K562 (cell line): ENCODE results near the gene TUBGCP6. TPM values are rescaled to one million over a fixed set of nuclear protein-coding genes. Genes with fewer than 3 reads are reported as not detected.
A peak's percentile ranks its signal among the peaks of the same experiment; 100 is the strongest.

ENCODE experiments used
- E2F3 ChIP-seq: fragments of 250-450 bp; sonication (Bioruptor Pico); IDR thresholded peaks from 2 replicates; pipeline ENCODE4 v1.4.0; 2020; ENCODE audit warnings: mild to moderate bottlenecking
- ETS1 ChIP-seq: conservative IDR thresholded peaks from 2 replicates; pipeline ENCODE4 v1.6.1; 2011; ENCODE audit warnings: low read depth, mild to moderate bottlenecking, low read length; ENCODE audit not compliant: control insufficient read depth
- HDAC2 ChIP-seq: fragments of 450-650 bp; IDR thresholded peaks from 2 replicates; pipeline ENCODE4 v1.6.1; 2016; ENCODE audit warnings: mild to moderate bottlenecking
- HMGXB4 ChIP-seq: sonication (generic); formaldehyde crosslinking; IDR thresholded peaks from 2 replicates; pipeline ENCODE4 v1.8.1; 2023; ENCODE audit warnings: mild to moderate bottlenecking, missing genetic modification reagents
- NCOA1 ChIP-seq: fragments of 450-650 bp; IDR thresholded peaks from 2 replicates; pipeline ENCODE4 v1.6.1; 2016; ENCODE audit warnings: low read depth
- NFE2L1 ChIP-seq: fragments of 450-650 bp; IDR thresholded peaks from 2 replicates; pipeline ENCODE4 v1.6.1; 2016; ENCODE audit warnings: missing genetic modification characterization, low read depth, mild to moderate bottlenecking, missing compliant biosample characterization, moderate library complexity, borderline replicate concordance
- NKRF ChIP-seq: fragments of 450-650 bp; IDR thresholded peaks from 2 replicates; pipeline ENCODE4 v1.6.1; 2016; ENCODE audit warnings: borderline replicate concordance
- RB1 ChIP-seq: fragments of 450-650 bp; IDR thresholded peaks from 2 replicates; pipeline ENCODE4 v1.6.1; 2017; ENCODE audit warnings: low read depth, mild to moderate bottlenecking
- ZBTB40 ChIP-seq, 2 experiments: fragments of 450-650 bp in 1 of 2; sonication (generic) in 1 of 2; formaldehyde crosslinking in 1 of 2; IDR thresholded peaks; 2 replicates each; pipeline versions ENCODE4 v1.7.1 to v1.9.0; 2016 to 2022; ENCODE audit warnings: inconsistent platforms in 1 of 2, mild to moderate bottlenecking in 1 of 2, missing genetic modification reagents in 1 of 2
- ZNF124 ChIP-seq: sonication (generic); formaldehyde crosslinking; IDR thresholded peaks from 2 replicates; pipeline ENCODE4 v1.8.1; 2022; ENCODE audit warnings: missing genetic modification reagents
- ZNF699 ChIP-seq: fragments of 250-450 bp; sonication (Bioruptor Pico); IDR thresholded peaks from 2 replicates; pipeline ENCODE4 v1.8.0; 2021; ENCODE audit warnings: mild to moderate bottlenecking, moderate library complexity; ENCODE audit not compliant: insufficient replicate concordance
- polyA plus RNA-seq, 8 experiments: library from polyadenylated mRNA; depleted of rRNA in 4 of 8; stranded (reverse) in 5 of 8; unstranded in 3 of 8; fragments of >200 nt; fragmentation: Nextera tagmentation in 2 of 8; fragmentation: Illumina TruSeq in 1 of 8; extraction: Ambion mirVana in 2 of 8; extraction: Trizol in 1 of 8; gene quantifications; 2 replicates each; pipeline versions ENCODE4 v1.2.1 to v1.2.3, GENCODE V29; 2011 to 2014; ENCODE audit warnings: inconsistent platforms in 1 of 8, missing spikeins in 1 of 8
- total RNA-seq, 7 experiments: library from RNA; depleted of rRNA in 6 of 7; stranded (reverse); fragments of >200 nt in 6 of 7; fragmentation: Illumina TruSeq in 2 of 7; extraction: Trizol in 2 of 7; gene quantifications; 2 replicates each; pipeline versions ENCODE4 v1.2.1 to v1.2.3, GENCODE V29; 2011 to 2021; ENCODE audit warnings: low replicate concordance in 1 of 7

TUBGCP6 gene
- total and polyA plus RNA-seq, 9 of the 15 experiments (the other 6 are each of a cell fraction or from before 2014, with no cell fraction given), result 0.76 to 33.0 (median 10.1) TPM

- TF ChIP-seq ETS1 (0 out of 2 replicates have a peak, but pooled peaks have one; percentile 48), ZNF699 (no peak), HDAC2 (0 out of 2 replicates have a peak, but pooled peaks have one; percentile 24), ZNF124 (CRISPR knock-in tag) (no peak), HMGXB4 (0 out of 2 replicates have a peak, but pooled peaks have one; percentile 42), RB1 (0 out of 2 replicates have a peak, but pooled peaks have one; percentile 48), NFE2L1 (tag) (no peak), NKRF (peak; percentile 63; the same call in 1 of the 2 replicates), NCOA1 (0 out of 2 replicates have a peak, but pooled peaks have one; percentile 33), ZBTB40 (IDR thresholded peaks at IDR 0.05) (peak; percentile 37; the same call in 1 of the 2 replicates), ZBTB40 (CRISPR knock-in tag; IDR thresholded peaks at IDR 0.05) (no peak), E2F3 (no peak)
Measured at GRCh38 chr22:50270666-50271394, 26.0 kb upstream of the TUBGCP6 start (continued).
